Neural progenitor cell (in vitro differentiated cells): ENCODE results near the gene TSPAN4.

Experiments used
- CTCF ChIP-seq: fragments of 200-600 bp; sonication (generic); IDR thresholded peaks from 2 replicates; pipeline ENCODE4 v1.5.1; 2017; ENCODE audit warnings: antibody characterized with exemption, mild to moderate bottlenecking
- EZH2phosphoT487 ChIP-seq: fragments of 200-600 bp; sonication (generic); IDR thresholded peaks from 2 replicates; pipeline ENCODE4 v1.6.1; 2017; ENCODE audit warnings: antibody characterized with exemption

DNA sequence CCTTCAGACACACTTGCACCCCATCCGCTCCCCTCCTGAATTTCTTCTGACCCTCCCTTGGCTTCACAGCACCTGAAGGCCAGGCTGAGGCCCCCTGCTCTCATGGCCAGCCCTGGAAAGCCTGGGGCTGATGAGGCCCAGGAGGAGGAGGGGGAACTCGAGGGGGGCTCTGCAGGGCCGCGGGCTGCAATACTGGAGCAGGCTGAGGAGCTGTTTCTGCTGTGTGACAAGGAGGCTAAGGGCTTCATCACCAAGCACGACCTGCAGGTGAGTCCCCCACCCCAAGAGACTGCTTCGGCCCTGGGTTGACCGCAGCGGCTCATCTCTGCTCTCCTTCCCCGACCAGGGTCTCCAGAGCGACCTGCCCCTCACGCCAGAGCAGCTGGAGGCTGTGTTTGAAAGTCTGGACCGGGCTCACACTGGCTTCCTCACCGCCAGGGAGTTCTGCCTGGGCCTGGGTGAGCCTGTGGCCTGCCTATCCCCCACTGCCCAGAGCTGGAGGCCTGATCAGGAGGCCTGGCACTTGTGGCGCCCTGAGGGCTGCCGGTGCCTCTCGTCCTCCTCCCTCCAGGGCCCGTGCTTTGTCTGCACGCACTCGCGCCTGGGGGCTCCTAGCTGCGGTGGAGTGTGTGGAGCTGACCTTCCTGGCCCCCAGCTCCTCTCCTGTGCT, 14.0 kb upstream of the TSPAN4 start:
- TF ChIP-seq CTCF (no peak), EZH2phosphoT487 (no peak)
